Hepatocyte (in vitro differentiated cells): ENCODE results near the gene PLOD2.

Experiments
- CTCF ChIP-seq: fragments of 200-600 bp; sonication (generic); IDR thresholded peaks from 2 replicates; pipeline ENCODE4 v1.5.1; 2016; ENCODE audit warnings: antibody characterized with exemption, mild to moderate bottlenecking; ENCODE audit not compliant: poor library complexity
- EZH2 ChIP-seq: fragments of 200-600 bp; sonication (generic); IDR thresholded peaks from 2 replicates; pipeline ENCODE4 v1.6.1; 2016; ENCODE audit warnings: antibody characterized with exemption, mild to moderate bottlenecking, borderline replicate concordance

- TF ChIP-seq CTCF (no peak), EZH2 (no peak)
Measured at GRCh38 chr3:146156095-146156494, 4.9 kb downstream of the PLOD2 start.
